PFSK-1 (cell line): ENCODE results near the gene PHRF1.

Experiments
- POLR2AphosphoS5 ChIP-seq: IDR thresholded peaks from 2 replicates; pipeline ENCODE4 v1.6.1; 2012; ENCODE audit warnings: low read depth, mild to moderate bottlenecking, control low read depth, low read length, moderate library complexity
- TAF1 ChIP-seq: IDR thresholded peaks from 2 replicates; pipeline ENCODE4 v1.6.1; 2012; ENCODE audit warnings: low read length, control low read depth, borderline replicate concordance; ENCODE audit not compliant: insufficient read depth

DNA sequence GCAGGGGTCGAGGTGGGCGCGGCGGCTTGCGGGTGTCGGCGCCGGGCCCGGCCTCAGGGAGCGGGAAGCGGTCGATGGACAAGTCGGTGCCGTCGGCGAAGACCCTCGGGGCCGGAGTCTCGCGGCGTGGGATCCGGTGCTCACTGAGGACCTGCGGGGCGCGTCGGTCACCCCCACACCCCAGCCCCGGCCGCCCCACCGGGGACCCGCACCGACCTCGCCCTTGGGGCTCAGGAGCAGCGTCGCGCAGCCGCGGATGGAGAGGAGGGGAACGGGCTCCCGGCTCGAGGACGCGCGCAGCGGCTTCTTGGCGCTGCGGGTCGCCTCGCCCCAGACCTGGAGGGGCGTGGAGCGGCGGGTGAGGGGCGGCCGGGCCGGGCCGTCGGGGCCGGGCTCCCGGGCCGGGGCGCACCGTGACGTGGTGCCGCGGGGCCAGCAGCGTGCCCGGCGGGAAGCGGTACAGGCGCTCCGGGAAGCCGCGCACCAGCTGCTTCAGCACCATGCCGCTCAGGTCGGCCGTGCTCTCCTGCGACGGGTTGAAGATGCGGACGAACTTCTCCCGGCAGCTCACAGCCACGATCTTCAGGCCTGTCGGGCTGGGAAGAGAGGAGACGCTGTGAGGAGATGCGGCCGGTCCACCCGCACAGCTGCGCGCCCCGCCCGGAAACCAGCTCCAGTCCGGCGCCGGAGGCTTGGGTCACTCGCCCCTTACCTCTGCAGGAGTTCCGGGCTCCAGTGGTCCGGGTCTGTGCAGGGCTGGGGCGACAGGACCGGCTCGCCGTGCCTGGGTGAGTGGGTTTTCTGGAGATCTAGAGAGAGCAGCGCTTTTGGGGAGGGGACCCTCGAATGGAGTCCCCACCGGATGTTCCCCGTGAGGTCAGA, 20.2 kb upstream of the PHRF1 start:
- TF ChIP-seq POLR2AphosphoS5 (no peak), TAF1 (no peak)
